Keratinocyte (primary cell): ENCODE data around the gene CNGA2. TPM values are rescaled to one million over a fixed set of nuclear protein-coding genes. Genes with fewer than 3 reads are reported as not detected.

Source experiments
- DNase-seq: peaks from one replicate; pipeline ENCODE4 v3.0.0-alpha.2; 2011; ENCODE audit warnings: low read depth, missing footprints, low spot score
- FAIRE-seq: peaks from 2 replicates; lab custom pipeline; 2011; peaks lifted over from hg19 to GRCh38; lab: Jason Lieb, UNC
- H2AFZ ChIP-seq: 2 replicates; pipeline ENCODE4 v1.6.0; 2012; ENCODE audit warnings: low read length, control low read depth, inconsistent platforms; ENCODE audit not compliant: control insufficient read depth
- H3K27ac ChIP-seq: 2 replicates; pipeline ENCODE4 v1.5.1; 2011; ENCODE audit warnings: low read length; ENCODE audit not compliant: control insufficient read depth, insufficient read depth
- H3K27me3 ChIP-seq: 3 replicates; pipeline ENCODE4 v1.6.0; 2011; ENCODE audit warnings: low read length; ENCODE audit not compliant: control insufficient read depth, insufficient read depth; ENCODE audit errors: extremely low read depth
- H3K36me3 ChIP-seq, 2 experiments: 2 replicates in 1 of 2; 3 replicates in 1 of 2; pipeline ENCODE4 v1.5.1; 2011; ENCODE audit warnings: low read length in 2 of 2, mild to moderate bottlenecking in 1 of 2; ENCODE audit not compliant: control insufficient read depth in 2 of 2, insufficient read depth in 2 of 2; ENCODE audit errors: extremely low read depth in 1 of 2
- H3K4me1 ChIP-seq: 3 replicates; pipeline ENCODE4 v1.5.1; 2011; ENCODE audit warnings: low read length; ENCODE audit not compliant: control insufficient read depth, insufficient read depth; ENCODE audit errors: extremely low read depth
- H3K4me2 ChIP-seq: 3 replicates; pipeline ENCODE4 v1.6.0; 2011; ENCODE audit warnings: low read depth, low read length; ENCODE audit not compliant: control insufficient read depth, insufficient read depth; ENCODE audit errors: extremely low read depth
- H3K4me3 ChIP-seq, 3 experiments: fragments of 200-600 bp in 1 of 3; sonication (generic) in 1 of 3; 2 replicates in 2 of 3; 3 replicates in 1 of 3; pipeline ENCODE4 v1.5.1; 2011 to 2016; ENCODE audit warnings: low read length in 3 of 3, mild to moderate bottlenecking in 3 of 3, control low read depth in 2 of 3, inconsistent platforms in 1 of 3, low read depth in 1 of 3, mixed read lengths in 1 of 3, mixed run types in 1 of 3, moderate library complexity in 1 of 3; ENCODE audit not compliant: control insufficient read depth in 2 of 3, insufficient read depth in 2 of 3; ENCODE audit errors: extremely low read depth in 1 of 3
- H3K79me2 ChIP-seq: 2 replicates; pipeline ENCODE4 v1.6.0; 2012; ENCODE audit warnings: low read length; ENCODE audit not compliant: control insufficient read depth, insufficient read depth
- H3K9ac ChIP-seq: 3 replicates; pipeline ENCODE4 v1.6.0; 2011; ENCODE audit warnings: low read length; ENCODE audit not compliant: control insufficient read depth, insufficient read depth; ENCODE audit errors: extremely low read depth
- H3K9me1 ChIP-seq: 3 replicates; pipeline ENCODE4 v1.6.0; 2011; ENCODE audit warnings: low read length; ENCODE audit not compliant: control insufficient read depth, insufficient read depth; ENCODE audit errors: extremely low read depth
- H3K9me3 ChIP-seq: 2 replicates; pipeline ENCODE4 v1.5.1; 2012; ENCODE audit warnings: low read depth, low read length; ENCODE audit not compliant: control insufficient read depth
- H4K20me1 ChIP-seq: 3 replicates; pipeline ENCODE4 v1.6.0; 2011; ENCODE audit warnings: low read length; ENCODE audit not compliant: control insufficient read depth, insufficient read depth; ENCODE audit errors: extremely low read depth
- CTCF ChIP-seq, 3 experiments: IDR thresholded peaks in 1 of 3; conservative IDR thresholded peaks in 1 of 3; optimal IDR thresholded peaks in 1 of 3; 2 replicates in 2 of 3; 3 replicates in 1 of 3; pipeline versions ENCODE3 to v1.5.1; 2011; ENCODE audit warnings: low read length in 3 of 3, mild to moderate bottlenecking in 3 of 3, moderate library complexity in 2 of 3, control low read depth in 1 of 3, inconsistent platforms in 1 of 3; ENCODE audit not compliant: insufficient read depth in 2 of 3; ENCODE audit errors: extremely low read depth in 1 of 3
- EZH2 ChIP-seq: IDR thresholded peaks from one replicate; pipeline ENCODE4 v1.6.1; 2012; ENCODE audit warnings: inconsistent platforms, mild to moderate bottlenecking, low read length, moderate library complexity
- dilution Hi-C: fragments of 300-500 bp; cut with MboI; formaldehyde crosslinking; loops from one replicate; pipeline ENCODE4 v1.7.0; 2020; ENCODE audit warnings: low sequenced_read_pairs; ENCODE audit not compliant: extremely low pct_ligation_motif_present
- polyA plus RNA-seq, 5 experiments: library from polyadenylated mRNA; depleted of rRNA in 3 of 5; stranded (reverse) in 3 of 5; stranded (forward) in 1 of 5; unstranded in 1 of 5; fragments of >200 nt; gene quantifications; 1 replicate in 1 of 5; 2 replicates in 3 of 5; 3 replicates in 1 of 5; pipeline versions ENCODE4 v1.2.1 to v1.2.3, GENCODE V29; 2011 to 2012; ENCODE audit warnings: missing spikeins in 2 of 5, low read depth in 1 of 5, low replicate concordance in 1 of 5

CNGA2 gene
- polyA plus RNA-seq, 1 donor (not counting 4 experiments of a cell fraction or from before 2014, with no cell fraction given): not detected

GRCh38 chrX:151701531-151701930 lies 33.0 kb upstream of the CNGA2 start:
- Histone ChIP-seq H3K27me3 (peaks cover 4% of the 10 kb centered on the region), H2AFZ (no peak overlapping the region)
- TF ChIP-seq CTCF (optimal IDR thresholded peaks at IDR 0.05 in 1 of 3, IDR thresholded peaks at IDR 0.05 in 1 of 3, conservative IDR thresholded peaks at IDR 0.05 in 1 of 3; ENCODE audit: extremely low read depth in 1 of 3, insufficient read depth in 2 of 3, low read length in 3 of 3) (no peak), EZH2 (no peak)

DNA sequence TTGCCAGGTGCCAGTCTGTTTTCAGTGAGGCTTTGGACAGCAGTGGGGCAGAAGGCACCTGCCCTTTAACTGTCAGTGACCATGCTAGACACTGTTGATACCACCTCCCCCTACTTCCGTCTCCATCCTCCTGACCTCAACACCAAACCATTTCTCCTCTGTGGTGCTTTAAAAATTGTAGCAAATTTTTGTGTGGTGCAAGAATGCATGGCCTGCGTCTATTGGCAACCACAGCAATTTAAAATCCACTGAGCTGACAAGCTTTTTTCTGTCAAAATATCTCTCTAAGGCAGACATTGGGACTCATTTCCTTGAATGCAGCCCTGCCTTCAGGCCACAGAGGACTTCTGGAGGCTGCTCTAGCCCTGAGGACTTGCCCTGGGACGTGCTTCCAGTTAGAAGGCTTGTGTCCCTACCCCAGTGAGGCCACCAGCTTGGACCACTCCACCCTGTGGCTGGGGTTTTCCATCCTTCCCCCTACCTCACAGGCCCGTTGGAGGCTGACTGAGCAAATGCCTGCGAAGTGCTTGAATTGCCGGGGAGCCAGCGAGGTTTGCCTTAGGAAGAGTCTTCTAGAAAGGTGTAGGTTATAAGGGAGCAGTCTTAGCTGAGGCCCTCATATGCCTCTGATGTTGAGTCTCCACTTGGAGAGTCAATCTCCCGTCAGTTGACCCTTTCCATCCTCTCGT lies 32.4 kb upstream of the CNGA2 start:
- Histone ChIP-seq H3K27ac (no peak overlapping the region), H3K9me1 (no peaks in the 10 kb centered on the region), H4K20me1 (no peaks in the 10 kb centered on the region), H3K79me2 (no peaks in the 10 kb centered on the region), H3K4me3 (no peak overlapping the region), H3K27me3 (peaks cover 4% of the 10 kb centered on the region), H3K9me3 (no peaks in the 10 kb centered on the region), H3K4me2 (no peak overlapping the region), H3K4me1 (no peaks in the 10 kb centered on the region), H3K36me3 (no peaks in the 10 kb centered on the region), H2AFZ (no peak overlapping the region), H3K9ac (no peak overlapping the region)
- FAIRE-seq: no peak
- DNase-seq: no peak
- dilution Hi-C loops: no loop called here
- TF ChIP-seq CTCF (optimal IDR thresholded peaks at IDR 0.05 in 1 of 3, IDR thresholded peaks at IDR 0.05 in 1 of 3, conservative IDR thresholded peaks at IDR 0.05 in 1 of 3; ENCODE audit: extremely low read depth in 1 of 3, insufficient read depth in 2 of 3, low read length in 3 of 3) (no peak), EZH2 (no peak)

More at GRCh38 chrX:151701531-151701930, 33.0 kb upstream of the CNGA2 start:
- Histone ChIP-seq H3K9me3 (no peaks in the 10 kb centered on the region), H3K4me1 (no peaks in the 10 kb centered on the region), H3K27ac (no peak overlapping the region), H3K9ac (no peak overlapping the region), H4K20me1 (no peaks in the 10 kb centered on the region), H3K36me3 (no peaks in the 10 kb centered on the region), H3K4me2 (no peak overlapping the region), H3K4me3 (no peak overlapping the region), H3K79me2 (no peaks in the 10 kb centered on the region), H3K9me1 (no peaks in the 10 kb centered on the region)
- DNase-seq: no peak
- dilution Hi-C loops: no loop called here
- no peak for FAIRE-seq
